GM12875 (cell line): Measurements from ENCODE around the gene TSSK1B.
"Not testable (repeated sequence)": the region's sequence is repeated elsewhere in the genome, so short reads cannot be mapped to it uniquely, and the experiment has no call there.

Experiments used
- H3K4me3 ChIP-seq: one replicate; pipeline ENCODE4 v1.5.1; 2011; ENCODE audit warnings: low read depth, low read length, control low read depth
- TF ChIP-seq, protein P1 (sequence below): IDR thresholded peaks from 2 replicates; pipeline ENCODE4 v1.5.1; 2011; ENCODE audit warnings: low read depth, mild to moderate bottlenecking, control low read depth, inconsistent platforms, low read length, moderate library complexity, borderline replicate concordance; ENCODE audit not compliant: insufficient read depth

TSSK1B gene

DNA sequence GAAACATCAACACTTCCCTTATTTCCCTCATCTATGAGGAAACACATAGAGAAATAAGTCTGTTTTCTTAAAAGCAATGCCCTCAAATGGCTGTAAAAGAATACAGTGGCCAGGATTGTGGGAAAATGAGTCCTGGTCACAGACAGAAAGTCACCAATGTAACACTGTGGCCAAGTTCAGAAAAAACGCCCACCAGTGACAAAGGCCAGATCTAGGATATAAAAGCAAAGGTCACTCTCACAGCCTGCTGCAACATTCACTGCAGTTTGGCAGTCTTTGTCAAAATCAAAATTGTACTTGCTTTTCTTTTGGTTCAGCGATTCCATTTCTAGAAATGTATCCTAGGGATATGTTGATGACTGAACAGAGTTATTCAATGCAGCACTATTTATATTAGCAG, 30.5 kb downstream of the TSSK1B start:
- TF ChIP-seq, protein P1, sequence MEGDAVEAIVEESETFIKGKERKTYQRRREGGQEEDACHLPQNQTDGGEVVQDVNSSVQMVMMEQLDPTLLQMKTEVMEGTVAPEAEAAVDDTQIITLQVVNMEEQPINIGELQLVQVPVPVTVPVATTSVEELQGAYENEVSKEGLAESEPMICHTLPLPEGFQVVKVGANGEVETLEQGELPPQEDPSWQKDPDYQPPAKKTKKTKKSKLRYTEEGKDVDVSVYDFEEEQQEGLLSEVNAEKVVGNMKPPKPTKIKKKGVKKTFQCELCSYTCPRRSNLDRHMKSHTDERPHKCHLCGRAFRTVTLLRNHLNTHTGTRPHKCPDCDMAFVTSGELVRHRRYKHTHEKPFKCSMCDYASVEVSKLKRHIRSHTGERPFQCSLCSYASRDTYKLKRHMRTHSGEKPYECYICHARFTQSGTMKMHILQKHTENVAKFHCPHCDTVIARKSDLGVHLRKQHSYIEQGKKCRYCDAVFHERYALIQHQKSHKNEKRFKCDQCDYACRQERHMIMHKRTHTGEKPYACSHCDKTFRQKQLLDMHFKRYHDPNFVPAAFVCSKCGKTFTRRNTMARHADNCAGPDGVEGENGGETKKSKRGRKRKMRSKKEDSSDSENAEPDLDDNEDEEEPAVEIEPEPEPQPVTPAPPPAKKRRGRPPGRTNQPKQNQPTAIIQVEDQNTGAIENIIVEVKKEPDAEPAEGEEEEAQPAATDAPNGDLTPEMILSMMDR: no peak
- no peak overlapping the region for H3K4me3 ChIP-seq

- H3K4me3 ChIP-seq: not testable (repeated sequence)
Measured at GRCh38 chr5:113397986-113398385, 36.8 kb downstream of the TSSK1B start.

DNA sequence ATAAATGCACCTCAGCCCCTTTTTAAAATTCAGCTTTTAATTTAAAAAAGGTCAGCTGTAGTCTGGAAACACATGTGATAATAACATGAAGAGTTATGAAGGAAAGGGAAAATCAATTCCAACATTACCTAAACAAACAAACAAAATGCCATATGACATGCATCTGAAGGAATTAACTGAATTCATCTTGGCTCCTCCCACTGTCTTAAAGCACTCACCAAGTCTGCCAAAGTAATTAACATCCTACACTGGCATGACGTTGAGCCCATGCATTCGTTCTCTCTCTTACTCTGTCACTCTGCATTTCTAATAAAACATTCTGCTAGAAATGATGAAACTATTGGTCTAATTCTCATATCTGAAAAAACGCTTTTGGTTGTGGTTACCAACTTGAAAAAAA, 37.7 kb downstream of the TSSK1B start:
- TF ChIP-seq, protein P1: no peak

GRCh38 chr5:113394658-113395057, 40.1 kb downstream of the TSSK1B start:
- TF ChIP-seq, protein P1: no peak
- H3K4me3 ChIP-seq: no peak overlapping the region

More for the DNA sequence above, 37.7 kb downstream of the TSSK1B start:
- no peak overlapping the region for H3K4me3 ChIP-seq

DNA sequence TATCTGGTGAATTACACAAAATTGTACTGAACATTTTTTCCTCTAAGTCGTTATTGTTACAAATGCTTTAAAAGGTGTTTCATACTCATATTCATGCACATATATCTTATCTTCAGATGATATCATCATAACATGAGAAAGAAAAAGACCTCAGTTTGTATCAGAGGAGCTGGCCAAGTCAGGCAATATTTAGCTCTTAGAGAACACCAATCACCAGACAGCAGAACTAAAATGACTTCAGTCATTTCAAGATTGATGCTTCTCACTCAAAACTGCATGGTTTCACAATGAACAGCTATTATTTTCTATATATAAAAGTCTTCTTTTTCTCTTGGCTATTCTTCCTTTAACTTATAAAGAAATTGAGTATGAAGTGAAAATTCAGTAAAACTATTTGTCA, 44.6 kb downstream of the TSSK1B start:
- H3K4me3 ChIP-seq: no peak overlapping the region
- TF ChIP-seq, protein P1: no peak

DNA sequence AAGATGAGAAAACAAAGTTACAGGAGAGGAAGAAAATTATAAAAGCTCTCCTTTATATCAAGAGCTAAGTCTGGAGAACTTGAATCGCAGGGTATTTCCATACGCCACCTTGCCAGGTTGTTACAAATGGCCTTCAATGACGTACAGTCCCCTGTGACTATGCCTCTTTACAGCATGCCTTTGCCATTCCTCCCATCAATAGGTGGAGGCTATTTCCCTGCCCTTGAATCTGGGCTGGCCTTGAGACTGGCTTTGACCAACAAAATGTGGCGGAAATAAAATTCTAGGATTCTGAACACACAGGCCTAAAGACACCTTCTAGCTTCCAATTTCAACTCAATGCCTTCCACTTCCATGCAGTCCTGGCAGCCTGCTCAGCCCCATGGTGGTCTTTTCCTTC, 45.7 kb downstream of the TSSK1B start:
- no peak overlapping the region for H3K4me3 ChIP-seq
- TF ChIP-seq, protein P1: no peak

- H3K4me3 ChIP-seq: no peak overlapping the region
- TF ChIP-seq, protein P1: no peak
Measured at GRCh38 chr5:113387844-113388243, 46.9 kb downstream of the TSSK1B start.

GRCh38 chr5:113384782-113385285, 50.0 kb downstream of the TSSK1B start:
- TF ChIP-seq, protein P1: no peak
- no peak overlapping the region for H3K4me3 ChIP-seq
